Upper lobe of left lung (tissue), 6 donors: ENCODE measurements around the gene CCL26. TPM values are rescaled to one million over a fixed set of nuclear protein-coding genes. Genes with fewer than 3 reads are reported as not detected.

Experiments
- ATAC-seq, 2 donors: fragments of 200-7000 bp; cut with Tn5 transposase; one replicate each; pipeline ENCODE4 v1.9.1; 2022; ENCODE audit warnings: mild to moderate bottlenecking in 2 of 2, moderate library complexity in 2 of 2; ENCODE audit not compliant: low FRiP score in 2 of 2
- DNase-seq, 2 donors: peaks; one replicate each; pipeline ENCODE4 v3.0.0-alpha.2; 2019 to 2020
- H3K27ac ChIP-seq, 4 donors: fragments of 200-600 bp; sonication (generic); one replicate each; pipeline ENCODE4 v1.5.1; 2016 to 2019
- H3K27me3 ChIP-seq, 4 donors: fragments of 200-600 bp; sonication (generic); one replicate each; pipeline ENCODE4 v1.5.1; 2017 to 2019
- H3K36me3 ChIP-seq, 4 donors: fragments of 200-600 bp; sonication (generic); one replicate each; pipeline ENCODE4 v1.5.1; 2016 to 2019
- H3K4me1 ChIP-seq, 4 donors: fragments of 200-600 bp; sonication (generic); one replicate each; pipeline ENCODE4 v1.5.1; 2018 to 2019
- H3K4me3 ChIP-seq, 4 donors: fragments of 200-600 bp; sonication (generic); one replicate each; pipeline ENCODE4 v1.5.1; 2017 to 2019; ENCODE audit warnings: mild to moderate bottlenecking in 2 of 4, moderate library complexity in 1 of 4
- H3K9me3 ChIP-seq, 4 donors: fragments of 200-600 bp; sonication (generic); one replicate each; pipeline ENCODE4 v1.5.1; 2018 to 2019
- EP300 ChIP-seq, 4 donors: sonication (generic); formaldehyde crosslinking; IDR thresholded peaks; one replicate each; pipeline ENCODE4 v1.5.1; 2017; ENCODE audit warnings: antibody characterized with exemption in 4 of 4, control low read depth in 2 of 4
- POLR2A ChIP-seq, 4 donors: fragments of 450-650 bp; IDR thresholded peaks; one replicate each; pipeline ENCODE4 v1.5.1; 2016 to 2017; ENCODE audit warnings: antibody characterized with exemption in 4 of 4, mild to moderate bottlenecking in 2 of 4
- POLR2AphosphoS5 ChIP-seq, 2 donors: sonication (generic); formaldehyde crosslinking; IDR thresholded peaks; one replicate each; pipeline ENCODE4 v1.5.1; 2017; ENCODE audit warnings: antibody characterized with exemption in 2 of 2
- WGBS, 2 donors: methylation state at CpG; one replicate each; pipeline ENCODE4 v1.1.5; 2017 to 2018; 5-methylcytosine and 5-hydroxymethylcytosine counted together
- total RNA-seq, 6 donors: library from RNA; depleted of rRNA in 4 of 6; stranded (reverse); fragments of >200 nt in 4 of 6; gene quantifications; one replicate each; pipeline versions ENCODE4 v1.1.0 to v1.2.1, GENCODE V29; 2016 to 2021
- TF ChIP-seq, protein P1 (sequence below), 6 experiments: fragments of 450-650 bp in 4 of 6; fragments of 200-600 bp in 2 of 6; sonication (generic) in 2 of 6; IDR thresholded peaks; one replicate each; pipeline ENCODE4 v1.5.1; 2016 to 2019; ENCODE audit warnings: antibody characterized with exemption in 6 of 6
- donor health status: DM: no; HTN: no; CAD: no; lungs with moderate emphysema.
- donor health status: DM: no; HTN: yes; CAD: no; lungs with severe emphysema.

The CCL26 gene
- total RNA-seq, 6 donors from 2014 or later, result 0.71 to 3.6 TPM; not detected in 4

DNA sequence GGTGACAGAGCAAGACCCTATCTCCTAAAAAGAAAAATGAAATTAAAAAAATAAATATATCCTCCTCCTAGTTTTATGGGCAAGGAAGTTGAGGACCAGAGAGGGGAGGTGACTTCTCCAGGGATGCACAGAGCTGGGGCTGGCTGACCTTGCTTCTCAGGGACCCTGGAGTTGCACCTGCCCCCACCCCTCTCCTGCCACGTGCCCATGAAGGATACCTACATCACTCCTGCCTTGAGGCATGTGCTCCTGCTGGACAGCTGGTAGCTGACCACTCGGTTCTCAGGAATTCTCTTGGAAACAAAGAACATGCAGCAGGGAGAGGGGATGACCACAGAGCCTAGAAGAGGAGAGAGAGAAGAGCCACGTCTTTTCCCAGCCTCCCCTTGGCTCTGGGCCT, 41.1 kb upstream of the CCL26 start:
- no peak for ATAC-seq
- no peak overlapping the region for H3K27ac ChIP-seq
- H3K36me3 ChIP-seq, result no peaks in the 10 kb centered on the region
- no peak for TF ChIP-seq POLR2A (IDR thresholded peaks at IDR 0.05)
- no peak for TF ChIP-seq POLR2AphosphoS5 (IDR thresholded peaks at IDR 0.05)
- TF ChIP-seq EP300 (IDR thresholded peaks at IDR 0.05), result no peak
- TF ChIP-seq, protein P1, sequence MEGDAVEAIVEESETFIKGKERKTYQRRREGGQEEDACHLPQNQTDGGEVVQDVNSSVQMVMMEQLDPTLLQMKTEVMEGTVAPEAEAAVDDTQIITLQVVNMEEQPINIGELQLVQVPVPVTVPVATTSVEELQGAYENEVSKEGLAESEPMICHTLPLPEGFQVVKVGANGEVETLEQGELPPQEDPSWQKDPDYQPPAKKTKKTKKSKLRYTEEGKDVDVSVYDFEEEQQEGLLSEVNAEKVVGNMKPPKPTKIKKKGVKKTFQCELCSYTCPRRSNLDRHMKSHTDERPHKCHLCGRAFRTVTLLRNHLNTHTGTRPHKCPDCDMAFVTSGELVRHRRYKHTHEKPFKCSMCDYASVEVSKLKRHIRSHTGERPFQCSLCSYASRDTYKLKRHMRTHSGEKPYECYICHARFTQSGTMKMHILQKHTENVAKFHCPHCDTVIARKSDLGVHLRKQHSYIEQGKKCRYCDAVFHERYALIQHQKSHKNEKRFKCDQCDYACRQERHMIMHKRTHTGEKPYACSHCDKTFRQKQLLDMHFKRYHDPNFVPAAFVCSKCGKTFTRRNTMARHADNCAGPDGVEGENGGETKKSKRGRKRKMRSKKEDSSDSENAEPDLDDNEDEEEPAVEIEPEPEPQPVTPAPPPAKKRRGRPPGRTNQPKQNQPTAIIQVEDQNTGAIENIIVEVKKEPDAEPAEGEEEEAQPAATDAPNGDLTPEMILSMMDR (IDR thresholded peaks at IDR 0.05), result no peak
- no peak overlapping the region for H3K4me3 ChIP-seq
- WGBS, 2 donors, result 40 to 68% methylated on average over 3 of the region's 3 CpGs
- H3K27me3 ChIP-seq, result no peaks in the 10 kb centered on the region
- DNase-seq, result no peak
- no peaks in the 10 kb centered on the region for H3K4me1 ChIP-seq
- H3K9me3 ChIP-seq, result peaks cover 0 to under 1% (median 0%) of the 10 kb centered on the region in 4 donors

DNA sequence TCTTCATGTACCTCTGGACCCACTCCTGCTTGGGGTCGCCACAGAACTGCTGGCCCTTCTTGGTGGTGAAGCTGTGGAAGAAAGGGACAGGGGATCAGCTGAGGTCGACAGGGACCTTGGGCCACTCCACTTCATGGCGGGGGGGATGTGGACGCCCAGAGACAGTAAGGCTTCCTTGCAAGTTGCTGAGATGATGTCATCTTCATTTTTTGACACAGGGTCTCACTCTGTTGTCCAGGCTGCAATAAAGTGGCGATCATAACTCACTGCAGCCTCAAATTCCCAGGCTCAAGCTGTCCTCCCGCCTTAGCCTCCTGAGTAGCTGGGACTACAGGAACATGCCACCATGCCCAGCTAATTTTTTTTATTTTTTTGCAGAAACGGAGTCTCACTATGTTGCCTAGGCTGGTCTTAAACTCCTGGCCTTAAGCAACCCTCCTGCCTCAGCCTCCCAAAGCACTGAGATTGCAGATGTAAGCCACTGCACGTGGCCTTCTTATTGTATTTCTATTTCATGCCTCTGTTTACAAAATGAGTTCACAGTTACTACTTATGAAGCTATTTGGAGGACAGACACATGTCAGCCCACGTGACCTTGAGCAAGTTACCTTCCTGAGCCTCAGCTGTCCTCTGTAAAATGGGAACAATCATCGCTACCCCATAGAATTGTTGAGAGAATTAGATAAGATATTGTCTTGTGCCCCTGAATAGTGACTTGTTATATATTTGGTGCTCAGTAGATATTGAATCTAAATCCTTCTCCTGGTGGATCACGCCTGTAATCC, 40.1 kb upstream of the CCL26 start:
- H3K36me3 ChIP-seq, result no peaks in the 10 kb centered on the region
- TF ChIP-seq POLR2A (IDR thresholded peaks at IDR 0.05), result no peak
- TF ChIP-seq POLR2AphosphoS5 (IDR thresholded peaks at IDR 0.05), result no peak
- TF ChIP-seq, protein P1 (IDR thresholded peaks at IDR 0.05), result no peak
- no peak for TF ChIP-seq EP300 (IDR thresholded peaks at IDR 0.05)
- no peaks in the 10 kb centered on the region for H3K4me1 ChIP-seq
- H3K4me3 ChIP-seq, result no peak overlapping the region
- DNase-seq (no peak), ATAC-seq (no peak)
- peaks cover 0 to 11% (median 5%) of the 10 kb centered on the region in 4 donors for H3K9me3 ChIP-seq
- 89 to 96% methylated on average over 9 to 11 of the region's 11 CpGs for WGBS, 2 donors
- H3K27ac ChIP-seq, result no peak overlapping the region
- H3K27me3 ChIP-seq, result no peaks in the 10 kb centered on the region

DNA sequence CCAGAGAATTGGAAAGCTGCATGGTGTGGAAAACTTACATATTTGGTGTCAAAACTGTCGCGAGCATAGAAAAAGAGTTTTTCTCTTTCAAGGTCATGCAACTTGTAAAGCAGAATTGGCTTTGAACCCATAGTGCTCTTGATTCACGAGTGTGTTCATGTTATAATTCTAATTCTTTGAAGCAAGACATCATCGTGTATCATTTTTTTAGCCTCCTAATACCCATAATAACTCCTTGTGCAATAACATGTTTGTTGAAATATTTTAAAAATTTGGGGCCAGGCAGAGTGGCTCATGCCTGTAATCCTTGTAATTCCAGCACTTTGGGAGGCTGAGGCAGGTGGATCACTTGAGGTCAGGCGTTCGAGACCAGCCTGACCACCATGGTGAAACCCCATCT, 37.4 kb upstream of the CCL26 start:
- no peak for DNase-seq
- ATAC-seq, result no peak
- Histone ChIP-seq H3K27me3 (no peaks in the 10 kb centered on the region), H3K9me3 (peaks cover 4 to 20% (median 16%) of the 10 kb centered on the region in 4 donors), H3K4me3 (no peak overlapping the region), H3K36me3 (no peaks in the 10 kb centered on the region), H3K4me1 (no peaks in the 10 kb centered on the region), H3K27ac (no peak overlapping the region)
- 47 to 82% methylated on average over 6 of the region's 6 CpGs for WGBS, 2 donors
- no peak for TF ChIP-seq POLR2AphosphoS5 (IDR thresholded peaks at IDR 0.05)
- no peak for TF ChIP-seq POLR2A (IDR thresholded peaks at IDR 0.05)

DNA sequence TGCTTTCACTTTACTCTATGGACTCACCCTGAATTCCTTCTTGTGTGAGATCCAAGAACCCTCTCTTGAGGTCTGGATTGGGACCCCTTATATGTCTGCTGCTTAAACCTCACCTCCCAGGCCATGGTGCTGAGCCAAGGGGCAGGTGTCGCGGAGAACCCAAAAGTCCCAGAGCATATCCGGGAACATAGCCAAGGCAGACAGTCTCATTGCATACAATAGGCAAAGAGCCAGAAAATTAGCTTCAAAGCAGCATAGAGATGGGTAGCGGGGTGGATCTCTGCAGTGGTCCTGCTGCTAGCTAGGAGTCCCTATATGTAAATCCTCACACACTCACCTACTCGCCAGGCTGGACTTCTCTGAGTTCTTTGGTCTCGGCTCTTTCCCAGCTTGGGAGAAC, 36.1 kb upstream of the CCL26 start:
- no peaks in the 10 kb centered on the region for H3K36me3 ChIP-seq
- no peak overlapping the region for H3K27ac ChIP-seq
- ATAC-seq, result no peak
- no peaks in the 10 kb centered on the region for H3K27me3 ChIP-seq
- no peak for DNase-seq
- H3K4me1 ChIP-seq, result no peaks in the 10 kb centered on the region
- H3K4me3 ChIP-seq, result no peak overlapping the region
- H3K9me3 ChIP-seq, result peaks cover 4 to 20% (median 16%) of the 10 kb centered on the region in 4 donors
- WGBS, 2 donors, result 72 to 75% methylated on average over 6 of the region's 6 CpGs
- TF ChIP-seq, protein P1 (IDR thresholded peaks at IDR 0.05), result no peak
- TF ChIP-seq EP300 (IDR thresholded peaks at IDR 0.05) (no peak), POLR2AphosphoS5 (IDR thresholded peaks at IDR 0.05) (no peak), POLR2A (IDR thresholded peaks at IDR 0.05) (no peak)

DNA sequence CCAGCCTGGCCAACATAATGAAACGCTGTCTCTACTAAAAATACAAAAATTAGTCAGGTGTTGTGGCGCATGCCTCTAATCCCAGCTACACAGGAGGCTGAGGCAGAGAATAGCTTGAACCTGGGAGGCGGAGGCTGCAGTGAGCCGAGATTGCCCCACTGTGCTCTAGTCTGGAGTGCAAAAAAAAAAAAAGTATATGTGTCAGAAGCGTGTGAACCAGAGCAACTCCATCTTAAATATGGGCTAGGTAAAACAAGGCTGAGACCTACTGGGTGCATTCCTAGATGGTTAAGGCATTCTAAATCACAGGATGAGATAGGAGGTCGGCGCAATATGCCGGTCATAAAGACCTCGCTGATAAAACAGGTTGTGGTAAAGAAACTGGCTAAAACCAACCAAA, 35.4 kb upstream of the CCL26 start:
- WGBS, 2 donors, result 81 to 89% methylated on average over 9 of the region's 9 CpGs
- no peak for DNase-seq
- Histone ChIP-seq H3K36me3 (no peaks in the 10 kb centered on the region), H3K4me3 (no peak overlapping the region), H3K4me1 (no peaks in the 10 kb centered on the region), H3K9me3 (peaks cover 4 to 20% (median 16%) of the 10 kb centered on the region in 4 donors), H3K27ac (no peak overlapping the region), H3K27me3 (no peaks in the 10 kb centered on the region)
- TF ChIP-seq EP300 (IDR thresholded peaks at IDR 0.05), result no peak
- TF ChIP-seq, protein P1 (IDR thresholded peaks at IDR 0.05), result no peak
- TF ChIP-seq POLR2AphosphoS5 (IDR thresholded peaks at IDR 0.05), result no peak
- TF ChIP-seq POLR2A (IDR thresholded peaks at IDR 0.05), result no peak
- ATAC-seq, result no peak
